GM12865 (cell line): ENCODE measurements around the gene MYL11.

Experiments
- DNase-seq: peaks from one replicate; pipeline ENCODE4 v3.0.0; 2010; ENCODE audit warnings: low read depth
- H3K4me3 ChIP-seq: 2 replicates; pipeline ENCODE4 v1.5.1; 2011; ENCODE audit warnings: mild to moderate bottlenecking, low read depth, low read length, control low read depth
- CTCF ChIP-seq: IDR thresholded peaks from 2 replicates; pipeline ENCODE4 v1.5.1; 2011; ENCODE audit warnings: low read length, control low read depth, low read depth, inconsistent platforms; ENCODE audit not compliant: insufficient read depth; ENCODE audit errors: missing control alignments

The MYL11 gene

GRCh38 chr16:30380072-30380802 is 5.6 kb downstream of the MYL11 start:
- H3K4me3 ChIP-seq = no peak overlapping the region
- DNase-seq = no peak
- no peak for TF ChIP-seq CTCF

GRCh38 chr16:30380803-30381208 is 6.2 kb downstream of the MYL11 start:
- no peak for TF ChIP-seq CTCF
- no peak for DNase-seq
- no peak overlapping the region for H3K4me3 ChIP-seq

GRCh38 chr16:30381291-30382041 is 6.9 kb downstream of the MYL11 start:
- no peak for TF ChIP-seq CTCF
- H3K4me3 ChIP-seq = peak overlapping the region; percentile 94
- DNase-seq = no peak

- peak; percentile 86 for DNase-seq
- TF ChIP-seq CTCF = no peak
- H3K4me3 ChIP-seq = peak within 1 kb of the TSS; percentile 94
Measured at GRCh38 chr16:30382111-30382881, 7.7 kb downstream of the MYL11 start, which contains the start of gene SEPTIN1. TSS of gene SEPTIN1 (minus strand) at chr16:30382561. CDS start at chr16:30382542, 19 bp downstream.

GRCh38 chr16:30383521-30383920 is 8.9 kb downstream of the MYL11 start:
- no peak overlapping the region for H3K4me3 ChIP-seq
- TF ChIP-seq CTCF = no peak
- DNase-seq = no peak

GRCh38 chr16:30394592-30395154 is 20.1 kb downstream of the MYL11 start:
- H3K4me3 ChIP-seq = peak overlapping the region; percentile 85
- no peak for TF ChIP-seq CTCF
- no peak for DNase-seq
